GM21367 (cell line): Measurements from ENCODE around the gene TSSK2.

Source experiments
- ATAC-seq: cut with Tn5 transposase; IDR thresholded peaks from one replicate; pipeline ENCODE4 v1.9.1; 2021; ENCODE audit not compliant: unreplicated experiment

Gene TSSK2

DNA sequence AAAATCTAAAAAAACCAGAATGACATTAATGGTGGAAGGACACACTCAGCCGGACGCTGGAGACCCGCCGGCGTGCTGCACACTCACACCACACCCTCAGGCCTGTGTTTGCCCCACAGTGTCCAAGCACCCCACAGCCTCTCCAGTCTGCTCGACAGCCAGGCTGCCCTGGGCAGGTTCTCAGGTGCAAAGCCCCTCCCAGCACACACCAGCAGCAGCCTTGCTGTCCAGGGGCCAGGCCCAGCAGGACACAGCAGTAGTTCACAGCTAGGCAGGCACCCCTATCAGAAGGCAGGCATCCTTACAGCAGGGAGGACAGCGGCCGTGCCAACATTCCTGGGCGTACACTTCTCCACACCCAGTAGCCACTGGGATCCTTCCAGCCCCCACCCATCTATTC lies 49.1 kb downstream of the TSSK2 start:
- ATAC-seq = no peak

DNA sequence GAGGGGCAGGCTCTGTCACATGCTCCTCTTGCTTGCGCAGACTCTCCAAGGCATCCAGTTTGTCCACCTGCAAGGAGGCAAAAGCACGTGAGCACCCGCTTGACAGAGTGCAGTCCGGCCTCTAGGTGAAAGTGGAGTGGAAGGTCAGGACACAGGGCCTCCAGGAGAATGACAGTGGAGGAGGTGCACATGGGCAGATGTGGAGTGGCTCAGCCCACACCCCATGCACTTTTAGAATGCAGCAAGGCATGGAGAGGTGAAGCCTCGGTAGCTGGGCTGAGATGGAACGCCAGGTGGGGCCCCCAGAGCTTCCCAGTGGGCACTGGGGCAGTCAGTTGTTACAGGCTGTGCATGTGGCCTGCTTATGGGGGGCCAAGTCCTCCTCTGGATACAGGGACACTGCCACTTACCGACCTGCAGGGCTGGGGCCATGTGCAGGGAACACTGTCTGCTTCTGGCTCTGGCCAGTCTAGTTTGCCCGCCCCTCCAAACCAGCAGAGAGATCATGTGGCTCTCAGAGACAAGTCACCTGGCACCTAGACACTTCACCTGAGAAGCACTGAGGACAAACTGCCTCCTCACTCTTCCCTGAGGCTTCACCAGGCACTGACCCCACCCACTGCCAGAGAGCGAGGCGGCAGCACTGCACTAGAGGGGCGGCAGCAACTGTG lies 49.8 kb downstream of the TSSK2 start:
- no peak for ATAC-seq

DNA sequence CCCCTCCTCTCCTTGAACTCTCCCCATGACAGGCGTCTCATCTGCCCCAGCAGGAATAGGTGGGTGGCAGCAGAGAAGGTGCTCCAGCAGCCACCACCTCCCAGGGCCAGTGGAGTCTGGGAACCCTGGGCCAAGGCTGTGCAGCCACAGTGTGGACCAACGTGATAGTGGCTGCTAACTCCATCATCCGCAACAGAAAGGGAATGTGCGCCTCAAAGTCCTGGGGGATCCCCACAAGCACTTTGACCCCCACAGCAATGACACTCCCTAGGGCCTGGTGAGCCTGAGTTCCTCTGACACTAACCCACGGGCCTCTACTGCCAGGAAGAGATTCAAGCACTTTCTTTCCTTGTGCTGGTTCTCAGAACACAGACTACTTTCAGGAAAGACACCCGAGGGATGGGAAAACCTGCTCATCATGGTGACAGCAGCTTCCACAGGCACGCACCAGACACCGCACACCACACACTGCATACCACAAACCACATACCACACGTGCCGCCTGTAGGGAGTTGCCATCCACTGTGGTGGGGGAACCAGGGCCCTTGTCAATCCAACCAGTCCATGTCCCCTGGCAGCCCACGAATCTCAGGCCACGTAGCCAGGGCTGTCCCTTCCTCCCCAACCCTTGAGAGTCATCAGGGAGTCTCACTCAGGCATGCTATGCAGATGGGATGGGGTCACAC lies 50.8 kb downstream of the TSSK2 start:
- ATAC-seq = no peak
